NT2/D1 (cell line): ENCODE measurements around the gene SLC2A13.

Experiments
- SUZ12 ChIP-seq: IDR thresholded peaks from 2 replicates; pipeline ENCODE4 v1.6.1; 2011; ENCODE audit not compliant: insufficient read length, insufficient read depth; ENCODE audit errors: extremely low read depth
- YY1 ChIP-seq: IDR thresholded peaks from 2 replicates; pipeline ENCODE4 v1.6.1; 2011; ENCODE audit not compliant: insufficient read length, insufficient read depth
- ZNF274 ChIP-seq: IDR thresholded peaks from 2 replicates; pipeline ENCODE4 v1.6.1; 2011; ENCODE audit warnings: mild to moderate bottlenecking, low read depth, low read length

DNA sequence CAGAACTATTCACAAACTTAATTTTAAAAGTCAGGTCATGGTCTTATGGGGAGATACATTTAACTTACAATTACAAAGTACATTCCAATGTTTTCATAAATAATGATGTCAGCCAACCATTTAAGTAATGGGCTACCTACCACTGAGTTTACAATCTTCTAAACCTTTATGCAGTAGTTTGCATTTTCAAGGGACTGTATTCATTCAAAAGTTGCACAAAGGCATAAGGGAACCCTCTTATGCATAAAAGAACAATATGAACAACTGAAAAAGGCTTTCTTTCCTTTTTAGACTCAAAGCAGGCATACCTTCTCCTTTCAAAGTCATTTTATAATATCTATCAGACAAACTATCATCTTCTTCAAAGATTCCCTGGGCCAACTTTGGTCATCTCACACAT is 230.2 kb downstream of the SLC2A13 start:
- no peak for TF ChIP-seq SUZ12
- TF ChIP-seq ZNF274: no peak
- no peak for TF ChIP-seq YY1
